OCI-LY3 (cell line): ENCODE measurements around the gene RNF145.

Experiments used
- EZH2phosphoT487 ChIP-seq: fragments of 200-600 bp; shearing (Covaris generic); IDR thresholded peaks from 2 replicates; pipeline ENCODE4 v1.6.1; 2018; ENCODE audit warnings: antibody characterized with exemption, mixed run types, low read depth
- TF ChIP-seq, protein P1 (sequence below): fragments of 200-600, 300-600 bp; sonication (generic); IDR thresholded peaks from 2 replicates; pipeline ENCODE4 v1.5.1; 2014; ENCODE audit warnings: antibody characterized with exemption, low read length, low read depth

DNA sequence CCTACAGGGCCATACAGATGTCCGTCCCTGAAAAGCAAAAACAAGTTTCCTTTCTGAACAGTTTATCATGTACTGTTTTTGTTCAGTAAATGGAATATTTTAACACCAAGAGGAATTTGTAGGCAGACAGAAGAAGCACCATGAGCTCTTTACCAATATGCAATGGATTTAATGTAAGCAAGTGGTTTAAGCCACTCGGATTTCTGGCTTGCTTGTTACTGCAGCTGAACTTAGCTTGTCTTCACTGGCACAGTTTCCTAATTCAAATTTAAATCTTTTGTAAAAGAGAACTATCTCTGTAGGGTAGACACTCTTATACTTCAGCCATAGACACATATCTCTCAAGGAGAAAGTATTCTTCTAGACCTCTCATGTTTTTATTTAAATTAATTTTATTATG, 96.9 kb downstream of the RNF145 start:
- TF ChIP-seq, protein P1, sequence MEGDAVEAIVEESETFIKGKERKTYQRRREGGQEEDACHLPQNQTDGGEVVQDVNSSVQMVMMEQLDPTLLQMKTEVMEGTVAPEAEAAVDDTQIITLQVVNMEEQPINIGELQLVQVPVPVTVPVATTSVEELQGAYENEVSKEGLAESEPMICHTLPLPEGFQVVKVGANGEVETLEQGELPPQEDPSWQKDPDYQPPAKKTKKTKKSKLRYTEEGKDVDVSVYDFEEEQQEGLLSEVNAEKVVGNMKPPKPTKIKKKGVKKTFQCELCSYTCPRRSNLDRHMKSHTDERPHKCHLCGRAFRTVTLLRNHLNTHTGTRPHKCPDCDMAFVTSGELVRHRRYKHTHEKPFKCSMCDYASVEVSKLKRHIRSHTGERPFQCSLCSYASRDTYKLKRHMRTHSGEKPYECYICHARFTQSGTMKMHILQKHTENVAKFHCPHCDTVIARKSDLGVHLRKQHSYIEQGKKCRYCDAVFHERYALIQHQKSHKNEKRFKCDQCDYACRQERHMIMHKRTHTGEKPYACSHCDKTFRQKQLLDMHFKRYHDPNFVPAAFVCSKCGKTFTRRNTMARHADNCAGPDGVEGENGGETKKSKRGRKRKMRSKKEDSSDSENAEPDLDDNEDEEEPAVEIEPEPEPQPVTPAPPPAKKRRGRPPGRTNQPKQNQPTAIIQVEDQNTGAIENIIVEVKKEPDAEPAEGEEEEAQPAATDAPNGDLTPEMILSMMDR: no peak
- no peak for TF ChIP-seq EZH2phosphoT487
